K562 (cell line): ENCODE measurements around the gene AKT3. TPM values are rescaled to one million over a fixed set of nuclear protein-coding genes. Genes with fewer than 3 reads are reported as not detected.

ENCODE experiments used
- ATAC-seq: fragments of 200-7000 bp; cut with Tn5 transposase; 3 replicates; pipeline ENCODE4 v1.9.1; 2020; ENCODE audit warnings: moderate library complexity
- BruUV-seq: library from RNA; stranded (reverse); fragments of 400-500 nt; replicated peaks from 2 replicates; lab custom pipeline; 2021; lab: Mats Ljungman, UMichigan
- CTCF ChIA-PET: fragments of 300-600 bp; formaldehyde crosslinking; extraction: SDS; loops from one replicate; lab custom pipeline; 2021; ENCODE audit warnings: low intra/inter-chr PET ratio; lab: Yijun Ruan, JAX
- POLR2A ChIA-PET: fragments of 300-600, 350-650 bp; sonication (Branson Sonifier 250); formaldehyde crosslinking; extraction: SDS; loops from one replicate; lab custom pipeline; 2021; ENCODE audit warnings: antibody characterized with exemption, inconsistent platforms; lab: Yijun Ruan, JAX
- DNase-seq, 4 experiments: peaks; one replicate each; pipeline versions ENCODE4 v3.0.0 to v3.0.0-alpha.2; 2011 to 2018; ENCODE audit warnings: low spot score in 3 of 4, mixed read lengths in 3 of 4; ENCODE audit errors: extremely low read depth in 1 of 4
- FAIRE-seq: peaks from 2 replicates; lab custom pipeline; 2011; peaks lifted over from hg19 to GRCh38; lab: Jason Lieb, UNC
- H2AFZ ChIP-seq: 2 replicates; pipeline ENCODE4 v1.6.0; 2011; ENCODE audit warnings: low read depth, low read length, control low read depth, inconsistent platforms
- H3K27ac ChIP-seq: fragments of 200-600 bp; 3 replicates; pipeline ENCODE4 v1.8.0; 2011; ENCODE audit warnings: low read depth, mild to moderate bottlenecking, control low read depth, inconsistent platforms, low read length, moderate library complexity, mixed read lengths; ENCODE audit errors: extremely low read depth
- H3K27me3 ChIP-seq, 2 experiments: fragments of 300-600 bp in 1 of 2; 2 replicates in 1 of 2; 3 replicates in 1 of 2; pipeline versions ENCODE4 v1.6.0 to v1.8.0; 2011; ENCODE audit warnings: inconsistent platforms in 2 of 2, low read length in 2 of 2, mild to moderate bottlenecking in 1 of 2, mixed read lengths in 1 of 2, moderate library complexity in 1 of 2; ENCODE audit not compliant: control insufficient read depth in 2 of 2, insufficient read depth in 2 of 2
- H3K36me3 ChIP-seq: fragments of 300-600 bp; 3 replicates; pipeline ENCODE4 v1.8.0; 2011; ENCODE audit warnings: mild to moderate bottlenecking, low read length, inconsistent platforms; ENCODE audit not compliant: control insufficient read depth, insufficient read depth
- H3K4me1 ChIP-seq, 2 experiments: fragments of 200-600 bp in 1 of 2; replicated peaks in 1 of 2; 2 replicates in 1 of 2; 3 replicates in 1 of 2; pipeline versions ENCODE4 v1.5.1 to v1.8.0; 2011; ENCODE audit warnings: inconsistent platforms in 2 of 2, low read length in 2 of 2, mild to moderate bottlenecking in 1 of 2, mixed read lengths in 1 of 2, moderate library complexity in 1 of 2; ENCODE audit not compliant: control insufficient read depth in 2 of 2, insufficient read depth in 2 of 2
- H3K4me2 ChIP-seq: 2 replicates; pipeline ENCODE4 v1.6.1; 2011; ENCODE audit warnings: low read length, control low read depth, inconsistent platforms, mixed read lengths; ENCODE audit not compliant: insufficient read depth
- H3K4me3 ChIP-seq: fragments of 200-600 bp; sonication (generic), shearing (Covaris generic); 2 replicates; pipeline ENCODE4 v1.5.1; 2016; ENCODE audit warnings: control low read depth, inconsistent platforms
- H3K79me2 ChIP-seq: fragments of 200-600 bp; 3 replicates; pipeline ENCODE4 v1.8.0; 2011; ENCODE audit warnings: low read length, inconsistent platforms; ENCODE audit not compliant: control insufficient read depth, insufficient read depth
- H3K9ac ChIP-seq, 2 experiments: 2 replicates each; pipeline versions ENCODE4 v1.6.0 to v1.6.1; 2011; ENCODE audit warnings: low read depth in 2 of 2, low read length in 2 of 2, control low read depth in 1 of 2, inconsistent platforms in 1 of 2, mild to moderate bottlenecking in 1 of 2, mixed read lengths in 1 of 2; ENCODE audit not compliant: insufficient read depth in 1 of 2
- H3K9me1 ChIP-seq: one replicate; pipeline ENCODE4 v1.6.0; 2011; ENCODE audit warnings: inconsistent platforms, mild to moderate bottlenecking, low read length, moderate library complexity; ENCODE audit not compliant: control insufficient read depth, insufficient read depth
- H3K9me3 ChIP-seq: replicated peaks from 2 replicates; pipeline ENCODE4 v1.5.1; 2011; ENCODE audit warnings: low read depth, low read length, inconsistent platforms; ENCODE audit not compliant: control insufficient read depth, insufficient read depth
- H4K20me1 ChIP-seq: replicated peaks from 2 replicates; pipeline ENCODE4 v1.6.1; 2011; ENCODE audit warnings: low read length, inconsistent platforms, mixed read lengths; ENCODE audit not compliant: control insufficient read depth, insufficient read depth
- FOXK2 ChIP-seq, 2 experiments: fragments of 450-650 bp; IDR thresholded peaks in 1 of 2; conservative IDR thresholded peaks in 1 of 2; 2 replicates each; pipeline ENCODE4 v1.6.1; 2016; ENCODE audit warnings: low read depth in 2 of 2, mild to moderate bottlenecking in 1 of 2
- HCFC1 ChIP-seq: IDR thresholded peaks from 2 replicates; pipeline ENCODE4 v1.6.1; 2012; ENCODE audit warnings: low read depth, low read length, improper control_type of control experiment
- KAT8 ChIP-seq: fragments of 450-650 bp; IDR thresholded peaks from 2 replicates; pipeline ENCODE4 v1.6.1; 2016; ENCODE audit warnings: low read depth, mild to moderate bottlenecking
- KDM2B ChIP-seq: fragments of 250-450 bp; sonication (Bioruptor Pico); IDR thresholded peaks from 2 replicates; pipeline ENCODE4 v1.8.0; 2021; ENCODE audit warnings: mild to moderate bottlenecking, moderate library complexity
- MAFG ChIP-seq: fragments of 450-650 bp; conservative IDR thresholded peaks from 2 replicates; pipeline ENCODE4 v1.6.1; 2016; ENCODE audit warnings: missing genetic modification characterization, missing compliant biosample characterization
- NFIC ChIP-seq: fragments of 450-650 bp; IDR thresholded peaks from 2 replicates; pipeline ENCODE4 v1.6.1; 2017; ENCODE audit warnings: mild to moderate bottlenecking, inconsistent platforms
- SMARCC2 ChIP-seq: fragments of 450-650 bp; IDR thresholded peaks from 2 replicates; pipeline ENCODE4 v1.6.1; 2017; ENCODE audit warnings: antibody characterized with exemption, moderate library complexity, mild to moderate bottlenecking, low read depth
- TAL1 ChIP-seq: fragments of 450-650 bp; IDR thresholded peaks from 2 replicates; pipeline ENCODE4 v1.6.1; 2016; ENCODE audit warnings: mild to moderate bottlenecking
- TOE1 ChIP-seq, 2 experiments: fragments of 450-650 bp in 1 of 2; sonication (generic) in 1 of 2; formaldehyde crosslinking in 1 of 2; IDR thresholded peaks; 2 replicates each; pipeline versions ENCODE4 v1.7.1 to v1.8.0; 2016 to 2022; ENCODE audit warnings: borderline replicate concordance in 2 of 2, mild to moderate bottlenecking in 2 of 2, antibody characterized with exemption in 1 of 2, inconsistent platforms in 1 of 2, low read depth in 1 of 2, missing genetic modification reagents in 1 of 2, moderate library complexity in 1 of 2
- U2AF1 ChIP-seq: fragments of 200-400 bp; formaldehyde crosslinking; optimal IDR thresholded peaks from 2 replicates; pipeline ENCODE3; 2017; ENCODE audit warnings: mild to moderate bottlenecking, low read depth, low read length, moderate library complexity
- WHSC1 ChIP-seq: IDR thresholded peaks from one replicate; pipeline ENCODE4 v1.6.1; 2012; ENCODE audit warnings: low read length, control low read depth, inconsistent platforms
- ZC3H4 ChIP-seq: sonication (generic); formaldehyde crosslinking; IDR thresholded peaks from 2 replicates; pipeline ENCODE4 v1.9.0; 2021; ENCODE audit warnings: missing genetic modification reagents, borderline replicate concordance
- ZNF431 ChIP-seq: sonication (generic); formaldehyde crosslinking; IDR thresholded peaks from 2 replicates; pipeline ENCODE4 v1.8.0; 2022; ENCODE audit warnings: mild to moderate bottlenecking, missing genetic modification reagents
- ZSCAN32 ChIP-seq: fragments of 450-650 bp; formaldehyde crosslinking; IDR thresholded peaks from 2 replicates; pipeline ENCODE4 v1.4.0; 2020; ENCODE audit warnings: mild to moderate bottlenecking, moderate library complexity
- WGBS: fragments of 100-300 bp; shearing (Covaris generic); methylation state at CpG from one replicate; pipeline ENCODE4 v1.1.6; 2016; ENCODE audit warnings: low coverage, mixed read lengths; ENCODE audit not compliant: insufficient coverage; ENCODE audit errors: missing lambda C conversion rate; 5-methylcytosine and 5-hydroxymethylcytosine counted together
- in situ Hi-C: fragments of 300-500 bp; cut with MboI; formaldehyde crosslinking; loops from 4 replicates; pipeline ENCODE4 v1.15.0; 2018; ENCODE audit warnings: inconsistent platforms, mixed read lengths
- intact Hi-C: fragments of 100-400 bp; cut with micrococcal nuclease; formaldehyde crosslinking; loops from 2 replicates; pipeline ENCODE4 v1.14.2; 2022
- polyA plus RNA-seq, 8 experiments: library from polyadenylated mRNA; depleted of rRNA in 4 of 8; stranded (reverse) in 5 of 8; unstranded in 3 of 8; fragments of >200 nt; fragmentation: Nextera tagmentation in 2 of 8; fragmentation: Illumina TruSeq in 1 of 8; extraction: Ambion mirVana in 2 of 8; extraction: Trizol in 1 of 8; gene quantifications; 2 replicates each; pipeline versions ENCODE4 v1.2.1 to v1.2.3, GENCODE V29; 2011 to 2014; ENCODE audit warnings: inconsistent platforms in 1 of 8, missing spikeins in 1 of 8
- total RNA-seq, 7 experiments: library from RNA; depleted of rRNA in 6 of 7; stranded (reverse); fragments of >200 nt in 6 of 7; fragmentation: Illumina TruSeq in 2 of 7; extraction: Trizol in 2 of 7; gene quantifications; 2 replicates each; pipeline versions ENCODE4 v1.2.1 to v1.2.3, GENCODE V29; 2011 to 2021; ENCODE audit warnings: low replicate concordance in 1 of 7
- TF ChIP-seq, protein P1 (sequence below): fragments of 150-350 bp; conservative IDR thresholded peaks from 2 replicates; pipeline ENCODE4 v1.6.1; 2014; ENCODE audit warnings: low read length
- TF ChIP-seq, protein P2 (sequence below): fragments of 450-650 bp; formaldehyde crosslinking; IDR thresholded peaks from 2 replicates; pipeline ENCODE4 v1.4.0; 2020; ENCODE audit warnings: mild to moderate bottlenecking

AKT3 gene
- total and polyA plus RNA-seq, 9 of the 15 experiments (the other 6 are each of a cell fraction or from before 2014, with no cell fraction given) = 0.04 to 0.54 (median 0.18) TPM; not detected in 1

DNA sequence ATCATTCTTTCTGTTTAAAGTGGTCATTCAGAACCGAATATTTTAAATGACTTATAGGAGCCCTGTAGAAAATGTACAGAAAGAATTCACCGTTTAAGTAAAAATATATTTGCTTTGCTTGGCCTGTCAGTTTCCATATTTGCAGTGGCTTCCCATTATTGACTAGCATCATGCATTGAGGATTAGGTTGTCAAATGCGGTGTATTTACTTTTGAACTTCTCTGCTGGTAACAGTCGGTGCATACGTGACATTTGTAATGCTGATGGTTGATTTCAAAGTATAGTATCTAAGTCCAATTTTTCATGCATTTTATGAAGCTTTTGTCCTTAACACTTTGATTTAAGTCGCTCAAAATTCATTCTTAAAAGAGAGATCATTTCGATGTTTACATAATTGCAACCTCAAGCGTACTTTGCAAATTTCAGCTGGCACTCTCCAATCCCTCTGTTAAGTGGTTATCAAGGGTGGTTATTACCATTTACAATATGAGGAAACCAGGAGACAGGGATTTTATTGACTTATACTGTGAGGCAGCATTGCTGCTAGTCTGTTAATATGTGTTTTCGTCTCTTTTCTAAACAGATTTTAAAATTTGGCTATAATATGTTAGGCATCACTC lies 392.6 kb downstream of the AKT3 start:
- POLR2A ChIA-PET = interaction anchor here (1.3 kb wide), 1 partner anchor 14 kb away, joined by 3 read pairs; no protein-coding TSS in a partner anchor
- Histone ChIP-seq H3K4me2 (no peak overlapping the region), H3K27me3 (no peaks in the 10 kb centered on the region), H3K4me1 (no peaks in the 10 kb centered on the region), H3K27ac (no peak overlapping the region), H3K9me1 (no peaks in the 10 kb centered on the region), H4K20me1 (no peaks in the 10 kb centered on the region), H3K36me3 (no peaks in the 10 kb centered on the region; the same call in 2 of the 3 replicates), H3K9me3 (no peaks in the 10 kb centered on the region), H3K79me2 (no peaks in the 10 kb centered on the region), H3K9ac (no peak overlapping the region)
- BruUV-seq = no TSS peak
- intact Hi-C loops = no loop called here
- CTCF ChIA-PET = no interaction called here
- ATAC-seq = no peak
- TF ChIP-seq KDM2B (CRISPR knock-in tag) (no peak), ZNF431 (CRISPR knock-in tag) (no peak), U2AF1 (no peak), NFIC (no peak), KAT8 (no peak), MAFG (tag) (no peak), TOE1 (IDR thresholded peaks at IDR 0.05; ENCODE audit: borderline replicate concordance) (no peak), TOE1 (CRISPR knock-in tag; IDR thresholded peaks at IDR 0.05; ENCODE audit: borderline replicate concordance, low read depth) (no peak), WHSC1 (no peak), TAL1 (no peak), FOXK2 (conservative IDR thresholded peaks at IDR 0.05 in 1 of 2, IDR thresholded peaks at IDR 0.05 in 1 of 2; ENCODE audit: low read depth in 2 of 2) (no peak), HCFC1 (no peak), SMARCC2 (no peak), ZC3H4 (no peak), ZSCAN32 (no peak)
- TF ChIP-seq, protein P1, sequence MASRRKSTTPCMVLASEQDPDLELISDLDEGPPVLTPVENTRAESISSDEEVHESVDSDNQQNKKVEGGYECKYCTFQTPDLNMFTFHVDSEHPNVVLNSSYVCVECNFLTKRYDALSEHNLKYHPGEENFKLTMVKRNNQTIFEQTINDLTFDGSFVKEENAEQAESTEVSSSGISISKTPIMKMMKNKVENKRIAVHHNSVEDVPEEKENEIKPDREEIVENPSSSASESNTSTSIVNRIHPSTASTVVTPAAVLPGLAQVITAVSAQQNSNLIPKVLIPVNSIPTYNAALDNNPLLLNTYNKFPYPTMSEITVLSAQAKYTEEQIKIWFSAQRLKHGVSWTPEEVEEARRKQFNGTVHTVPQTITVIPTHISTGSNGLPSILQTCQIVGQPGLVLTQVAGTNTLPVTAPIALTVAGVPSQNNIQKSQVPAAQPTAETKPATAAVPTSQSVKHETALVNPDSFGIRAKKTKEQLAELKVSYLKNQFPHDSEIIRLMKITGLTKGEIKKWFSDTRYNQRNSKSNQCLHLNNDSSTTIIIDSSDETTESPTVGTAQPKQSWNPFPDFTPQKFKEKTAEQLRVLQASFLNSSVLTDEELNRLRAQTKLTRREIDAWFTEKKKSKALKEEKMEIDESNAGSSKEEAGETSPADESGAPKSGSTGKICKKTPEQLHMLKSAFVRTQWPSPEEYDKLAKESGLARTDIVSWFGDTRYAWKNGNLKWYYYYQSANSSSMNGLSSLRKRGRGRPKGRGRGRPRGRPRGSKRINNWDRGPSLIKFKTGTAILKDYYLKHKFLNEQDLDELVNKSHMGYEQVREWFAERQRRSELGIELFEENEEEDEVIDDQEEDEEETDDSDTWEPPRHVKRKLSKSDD = no peak
- TF ChIP-seq, protein P2, sequence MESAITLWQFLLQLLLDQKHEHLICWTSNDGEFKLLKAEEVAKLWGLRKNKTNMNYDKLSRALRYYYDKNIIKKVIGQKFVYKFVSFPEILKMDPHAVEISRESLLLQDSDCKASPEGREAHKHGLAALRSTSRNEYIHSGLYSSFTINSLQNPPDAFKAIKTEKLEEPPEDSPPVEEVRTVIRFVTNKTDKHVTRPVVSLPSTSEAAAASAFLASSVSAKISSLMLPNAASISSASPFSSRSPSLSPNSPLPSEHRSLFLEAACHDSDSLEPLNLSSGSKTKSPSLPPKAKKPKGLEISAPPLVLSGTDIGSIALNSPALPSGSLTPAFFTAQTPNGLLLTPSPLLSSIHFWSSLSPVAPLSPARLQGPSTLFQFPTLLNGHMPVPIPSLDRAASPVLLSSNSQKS = no peak
- TF ChIP-seq, all 486 proteins: peak for 0
- H2AFZ ChIP-seq = no peak overlapping the region
- in situ Hi-C loops = no loop called here
- WGBS = 46% methylated on average over 9 of the region's 9 CpGs
- DNase-seq = no peak
- no peak overlapping the region for H3K4me3 ChIP-seq
- FAIRE-seq = no peak
